ENCODE results near the gene OPTN.
"Not testable (repeated sequence)": the region's sequence is repeated elsewhere in the genome, so short reads cannot be mapped to it uniquely, and the experiment has no call there.

Gene OPTN

DNA sequence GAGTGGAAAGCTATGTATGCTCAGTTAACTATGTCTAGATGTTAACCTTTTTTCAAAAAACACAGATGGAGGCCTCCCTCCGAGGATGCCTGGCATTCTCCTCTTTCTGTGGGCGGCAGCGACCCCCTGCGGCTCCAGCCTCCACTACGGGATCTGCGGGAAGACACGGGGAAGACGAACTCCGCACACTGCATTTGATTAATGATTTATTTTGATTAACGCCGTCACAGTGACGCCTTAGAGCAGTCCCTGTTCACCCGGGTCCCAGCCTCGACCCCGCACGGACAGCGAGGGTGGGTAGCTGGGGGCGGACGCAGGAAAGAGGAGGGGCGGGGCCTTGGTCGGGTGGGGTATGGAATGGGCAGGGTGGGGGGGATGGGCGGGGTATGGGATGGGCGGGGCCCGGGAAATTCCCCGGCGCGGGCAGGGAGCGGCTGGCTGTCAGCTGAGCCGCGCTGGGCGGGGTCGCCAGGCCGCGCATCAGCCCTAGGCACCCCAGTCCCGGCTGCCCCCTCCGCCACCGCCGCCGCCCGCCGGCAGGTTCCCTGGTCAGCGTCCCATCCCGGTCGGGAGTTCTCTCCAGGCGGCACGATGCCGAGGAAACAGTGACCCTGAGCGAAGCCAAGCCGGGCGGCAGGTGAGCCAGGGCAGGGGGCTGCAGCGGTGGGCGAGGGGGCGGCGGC lies at the start of gene OPTN:
Gene OPTN, plus strand, starts transcription at position 498 of the 683 bp plus-strand sequence. CDS start 8,960 bp downstream, outside the sequence.
- peak; percentile 54 to 70 for DNase-seq (ENCODE audit: low read depth in 2 of 2)

GRCh38 chr10:13051126-13051694 lies 48.8 kb upstream of the OPTN start:
- DNase-seq (ENCODE audit: low read depth in 2 of 2): no peak

- DNase-seq (ENCODE audit: low read depth in 2 of 2): not testable (repeated sequence)
These were observed 46.8 kb upstream of the OPTN start for GRCh38 chr10:13053208-13053607.

DNA sequence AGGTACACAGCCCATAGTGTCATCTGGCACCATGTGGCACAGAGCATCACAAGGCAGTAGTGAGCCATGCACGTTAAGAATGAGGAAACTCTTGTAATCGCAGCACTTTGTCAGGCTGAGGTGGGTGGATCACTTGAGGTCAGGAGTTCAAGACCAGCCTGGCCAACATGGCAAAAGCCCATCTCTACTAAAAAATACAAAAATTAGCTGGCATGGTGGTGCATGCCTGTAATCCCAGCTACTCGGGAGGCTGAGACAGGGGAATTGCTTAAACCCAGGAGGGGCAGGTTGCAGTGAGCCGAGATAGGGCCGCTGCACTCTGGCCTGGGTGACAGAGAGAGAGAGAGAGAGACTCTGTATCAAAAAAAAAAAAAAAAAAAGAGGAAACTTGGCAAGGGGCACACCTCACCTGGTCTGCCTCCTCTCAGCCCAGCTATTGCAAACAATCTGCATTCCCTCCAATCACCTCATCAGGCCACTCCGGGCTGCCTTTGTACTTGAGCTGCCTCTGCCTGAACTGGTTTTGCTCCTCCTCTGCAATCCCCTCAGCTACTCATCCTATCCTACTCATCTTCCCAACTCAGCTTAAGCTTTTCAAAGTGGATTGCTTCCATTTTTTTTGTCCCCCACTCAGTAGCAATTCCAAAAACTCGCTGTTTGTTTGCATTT lies 46.0 kb upstream of the OPTN start:
- DNase-seq (ENCODE audit: low read depth in 2 of 2): no peak

GRCh38 chr10:13054844-13055243 lies 45.1 kb upstream of the OPTN start:
- DNase-seq (ENCODE audit: low read depth in 2 of 2): no peak

- DNase-seq (ENCODE audit: low read depth in 2 of 2): no peak
These were observed 43.4 kb upstream of the OPTN start for GRCh38 chr10:13056456-13057077.

- DNase-seq (ENCODE audit: low read depth in 2 of 2): no peak
These were observed 37.2 kb upstream of the OPTN start for GRCh38 chr10:13062803-13063202.

- DNase-seq (ENCODE audit: low read depth in 2 of 2): no peak
These were observed 33.4 kb upstream of the OPTN start for GRCh38 chr10:13066527-13066926.

GRCh38 chr10:13067431-13067830 lies 32.5 kb upstream of the OPTN start:
- DNase-seq (ENCODE audit: low read depth in 2 of 2): no peak

- no peak for DNase-seq (ENCODE audit: low read depth in 2 of 2)
These were observed 31.9 kb upstream of the OPTN start for GRCh38 chr10:13068071-13068470.

DNA sequence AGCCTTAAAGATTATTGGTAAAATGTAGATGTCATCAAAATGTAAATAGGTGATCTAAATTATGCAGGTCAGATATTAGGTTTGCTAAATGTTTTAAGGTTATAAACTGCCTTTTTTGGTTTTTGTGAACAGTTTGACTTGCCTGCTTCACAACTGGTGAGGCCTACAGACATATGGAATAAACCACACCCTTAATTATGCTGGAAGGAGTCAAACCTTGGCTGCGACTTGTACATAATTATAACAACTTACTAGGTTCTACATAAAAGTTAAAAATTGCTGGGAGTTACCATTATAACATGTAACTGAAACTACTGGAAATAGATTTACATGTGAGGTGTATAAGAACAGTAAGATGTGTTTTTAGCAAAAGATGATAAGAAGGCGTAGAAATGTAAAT lies 31.5 kb upstream of the OPTN start:
- no peak for DNase-seq (ENCODE audit: low read depth in 2 of 2)

DNA sequence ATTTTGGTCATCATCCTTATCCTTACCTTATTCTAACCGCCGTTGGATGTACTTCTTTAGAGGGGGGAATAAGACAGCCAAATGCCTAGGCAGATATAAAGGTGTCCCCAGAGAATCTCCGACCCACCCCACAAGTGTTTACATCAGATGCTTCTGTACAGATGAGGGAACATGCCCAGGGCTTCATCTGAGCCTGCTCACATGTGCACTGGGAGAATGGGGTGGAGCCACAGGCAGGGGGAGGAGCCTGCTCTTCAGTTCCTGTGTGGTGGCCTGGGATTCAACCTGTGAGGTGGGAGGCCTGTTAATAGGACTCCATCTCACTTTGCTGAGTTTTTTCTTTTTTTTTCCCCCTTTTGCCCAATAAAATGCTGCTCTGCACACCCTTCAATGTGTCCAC lies 27.6 kb upstream of the OPTN start:
- DNase-seq (ENCODE audit: low read depth in 2 of 2): no peak

DNA sequence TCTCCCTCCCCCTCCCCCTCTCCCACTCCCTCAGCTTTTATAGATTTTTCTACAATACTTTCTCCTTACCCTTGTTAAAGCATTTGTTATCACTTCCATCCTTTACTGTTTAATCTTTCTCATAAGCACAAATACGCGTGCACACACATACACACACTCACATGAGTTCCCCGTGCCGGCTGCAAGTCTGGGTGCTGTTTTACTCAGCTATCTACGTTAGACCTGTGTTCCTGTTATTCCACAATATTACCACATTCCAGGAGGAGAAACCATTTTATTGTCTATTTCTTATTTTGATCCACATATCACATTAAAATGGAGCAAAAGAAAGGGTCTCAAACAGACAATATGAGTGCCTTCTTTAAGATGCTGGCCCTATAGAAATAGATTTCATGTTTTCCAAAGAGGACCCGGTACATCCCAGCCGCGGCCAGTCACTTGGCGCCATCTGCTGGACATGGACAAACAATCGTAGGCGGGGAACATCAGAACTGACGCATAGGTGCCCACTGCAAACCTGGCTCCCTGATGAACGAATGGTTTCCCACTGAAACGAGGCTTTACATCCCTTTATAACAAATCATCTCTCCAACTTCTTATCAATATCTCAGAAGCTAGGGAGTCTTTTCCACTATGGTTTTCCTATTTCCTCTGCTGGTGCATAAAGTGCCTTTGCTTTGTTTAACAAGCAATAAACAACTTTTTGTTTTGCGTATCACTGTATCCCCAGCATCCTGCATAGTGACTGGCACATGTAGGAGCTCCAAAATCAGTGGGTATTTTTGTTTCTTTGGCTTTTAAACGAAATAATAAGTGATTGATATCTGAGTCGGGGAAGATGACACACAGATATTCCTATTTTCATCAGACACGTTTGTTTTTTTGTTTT lies 25.2 kb upstream of the OPTN start:
- DNase-seq (ENCODE audit: low read depth in 2 of 2): peak; percentile 11 to 47

DNA sequence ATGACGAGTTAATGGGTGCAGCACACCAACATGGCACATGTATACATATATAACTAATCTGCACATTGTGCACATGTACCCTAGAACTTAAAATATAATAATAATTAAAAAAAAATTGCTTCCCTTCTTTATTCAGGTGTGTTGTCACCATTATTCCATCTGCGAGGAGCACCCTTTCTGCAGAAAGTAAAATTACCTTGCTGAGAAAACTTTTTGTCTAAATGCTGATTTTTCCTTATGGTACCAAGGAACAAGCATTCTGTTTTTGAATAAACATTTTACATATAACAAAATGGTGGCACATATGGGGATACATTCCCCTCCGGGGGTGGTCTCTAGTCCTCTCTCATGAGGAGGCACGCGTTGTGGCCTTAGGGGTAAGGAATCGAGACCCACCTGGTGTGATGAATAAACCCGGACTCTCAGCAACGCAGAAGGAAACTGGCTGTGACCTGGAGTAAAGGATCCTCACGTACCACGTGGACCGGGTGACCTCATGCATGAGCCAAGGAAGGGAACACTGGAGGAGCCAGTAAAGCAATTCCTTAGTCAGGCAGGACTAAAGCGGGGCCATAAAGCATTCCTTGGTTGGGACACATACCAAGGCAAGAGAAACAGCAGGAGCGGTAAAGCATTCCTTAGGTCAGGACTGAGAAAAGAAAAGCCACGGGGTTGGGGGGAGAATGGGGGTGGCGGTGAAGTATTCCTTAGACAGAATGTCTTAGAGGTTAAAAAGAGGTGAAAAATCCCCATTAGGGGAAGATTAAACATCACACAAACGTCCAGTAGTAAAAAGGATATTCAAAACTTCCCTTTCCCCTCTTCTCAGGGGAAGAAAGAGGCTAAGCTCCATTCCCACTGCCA lies 20.8 kb upstream of the OPTN start:
- DNase-seq (ENCODE audit: low read depth in 2 of 2): no peak

DNA sequence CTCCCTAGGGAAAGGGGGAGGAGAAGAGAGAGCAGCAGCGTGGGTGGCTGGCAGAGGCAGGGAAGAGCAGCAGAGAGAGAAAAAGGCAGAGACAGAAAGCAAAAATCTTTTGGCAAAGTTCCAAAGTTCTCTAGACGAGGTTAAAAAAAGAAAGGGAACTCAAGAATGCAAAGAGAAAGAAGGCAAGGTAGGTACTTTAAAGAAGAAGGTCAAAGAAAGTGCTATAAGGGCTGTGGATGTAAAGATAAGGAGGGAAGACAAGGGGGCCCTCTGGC lies 20.2 kb upstream of the OPTN start:
- DNase-seq (ENCODE audit: low read depth in 2 of 2): no peak

DNA sequence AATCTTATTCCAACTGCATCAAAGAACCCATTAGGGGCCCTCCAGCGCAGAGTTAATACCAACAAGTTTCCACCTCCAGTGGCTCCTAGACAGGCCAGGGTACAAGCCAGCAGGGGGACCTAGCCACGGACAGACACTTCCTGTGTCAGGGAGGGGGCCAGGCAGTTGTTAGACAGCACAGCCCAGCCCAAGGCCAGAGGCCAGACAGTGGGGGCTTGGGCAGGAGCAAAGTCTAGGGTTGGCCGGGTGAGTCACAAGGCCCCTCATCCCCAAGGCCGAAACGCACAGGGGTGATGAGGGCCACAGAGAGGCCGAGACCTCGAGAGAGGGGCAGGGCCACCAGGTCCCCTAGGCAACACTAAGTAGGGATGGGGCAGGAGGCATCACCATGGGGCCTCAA lies 19.3 kb upstream of the OPTN start:
- DNase-seq (ENCODE audit: low read depth in 2 of 2): no peak

- DNase-seq (ENCODE audit: low read depth in 2 of 2): not testable (repeated sequence)
These were observed 16.3 kb upstream of the OPTN start for GRCh38 chr10:13083700-13084099.

DNA sequence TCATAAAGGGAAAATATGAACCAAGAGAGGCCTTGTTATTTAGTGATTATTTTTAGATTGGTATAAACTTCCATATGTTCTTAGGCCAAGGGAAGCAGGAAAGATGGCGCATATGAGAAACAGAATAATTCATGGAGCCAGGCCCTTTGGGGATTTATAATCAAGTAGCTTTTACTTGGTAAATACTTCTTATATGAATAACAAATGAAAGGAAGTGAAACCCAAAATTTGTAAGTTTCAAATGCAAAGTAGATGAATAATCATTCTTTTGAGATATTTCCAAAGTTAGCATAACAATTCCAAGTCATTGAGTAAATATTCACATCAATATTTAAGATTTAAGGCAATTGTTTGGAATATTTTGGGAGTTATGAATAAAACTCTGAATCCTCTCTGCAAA lies 13.9 kb upstream of the OPTN start:
- no peak for DNase-seq (ENCODE audit: low read depth in 2 of 2)

DNA sequence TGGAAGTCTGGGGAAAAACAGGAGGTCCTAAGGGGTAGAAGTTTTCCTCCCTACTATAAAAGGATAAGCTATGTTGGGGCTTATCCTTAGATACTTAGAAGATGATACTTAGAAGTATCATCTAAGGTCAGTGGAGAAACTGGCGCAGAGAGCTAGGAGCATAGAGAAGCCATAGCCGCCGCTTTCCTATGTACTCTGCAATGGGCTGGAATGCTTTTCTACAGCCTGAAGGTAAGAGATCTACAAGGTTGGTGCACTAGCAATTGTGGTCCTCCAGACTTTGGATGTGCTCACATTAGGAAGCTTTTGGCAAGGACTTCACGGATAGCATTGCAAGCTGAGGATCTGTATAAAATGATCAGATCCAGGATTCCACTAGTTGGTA lies 12.4 kb upstream of the OPTN start:
- DNase-seq (ENCODE audit: low read depth in 2 of 2): no peak

GRCh38 chr10:13087986-13088618 lies 11.9 kb upstream of the OPTN start:
- DNase-seq (ENCODE audit: low read depth in 2 of 2): no peak

GRCh38 chr10:13089345-13089744 lies 10.6 kb upstream of the OPTN start:
- DNase-seq (ENCODE audit: low read depth in 2 of 2): no peak
